Endothelial cell of umbilical vein (primary cell): ENCODE data around the gene NBPF4. TPM values are rescaled to one million over a fixed set of nuclear protein-coding genes. Genes with fewer than 3 reads are reported as not detected.

Experiments
- BruUV-seq: library from RNA; stranded (reverse); fragments of 400-500 nt; replicated peaks from 2 replicates; lab custom pipeline; 2021; lab: Mats Ljungman, UMichigan
- CTCF ChIA-PET: fragments of 300-600, 350-600 bp; sonication (Branson Sonifier 250); formaldehyde crosslinking; loops from one replicate; lab custom pipeline; 2021; ENCODE audit warnings: antibody characterized with exemption, inconsistent platforms; lab: Charles Lee
- POLR2A ChIA-PET: fragments of 300-600, 350-600 bp; sonication (Branson Sonifier 250); formaldehyde crosslinking; loops from one replicate; lab custom pipeline; 2021; ENCODE audit warnings: antibody characterized with exemption, inconsistent platforms; lab: Charles Lee
- DNase-seq: peaks from one replicate; pipeline ENCODE4 v3.0.0-alpha.2; 2011; ENCODE audit warnings: low read depth, low spot score
- FAIRE-seq: peaks from 2 replicates; lab custom pipeline; 2011; peaks lifted over from hg19 to GRCh38; lab: Jason Lieb, UNC
- H2AFZ ChIP-seq: 2 replicates; pipeline ENCODE4 v1.6.0; 2012; ENCODE audit warnings: low read depth, low read length, control low read depth, inconsistent platforms
- H3K27ac ChIP-seq: 2 replicates; pipeline ENCODE4 v1.5.1; 2011; ENCODE audit warnings: low read depth, mild to moderate bottlenecking, control low read depth, low read length, moderate library complexity; ENCODE audit not compliant: insufficient read depth
- H3K27me3 ChIP-seq, 2 experiments: 2 replicates each; pipeline versions ENCODE4 v1.6.0 to v1.6.1; 2011; ENCODE audit warnings: low read length in 2 of 2, mixed read lengths in 1 of 2; ENCODE audit not compliant: control insufficient read depth in 2 of 2, insufficient read depth in 2 of 2
- H3K36me3 ChIP-seq, 2 experiments: 2 replicates in 1 of 2; 3 replicates in 1 of 2; pipeline ENCODE4 v1.5.1; 2011; ENCODE audit warnings: low read length in 2 of 2, mild to moderate bottlenecking in 1 of 2, moderate library complexity in 1 of 2; ENCODE audit not compliant: control insufficient read depth in 2 of 2, insufficient read depth in 2 of 2; ENCODE audit errors: extremely low read depth in 1 of 2
- H3K4me1 ChIP-seq: 3 replicates; pipeline ENCODE4 v1.5.1; 2011; ENCODE audit warnings: mild to moderate bottlenecking, low read length; ENCODE audit not compliant: control insufficient read depth, insufficient read depth; ENCODE audit errors: extremely low read depth
- H3K4me2 ChIP-seq: 2 replicates; pipeline ENCODE4 v1.6.1; 2011; ENCODE audit warnings: low read length, control low read depth, mixed read lengths; ENCODE audit not compliant: insufficient read depth
- H3K4me3 ChIP-seq, 3 experiments: fragments of 200-600 bp in 1 of 3; sonication (generic), shearing (Covaris generic) in 1 of 3; replicated peaks in 1 of 3; 2 replicates each; pipeline ENCODE4 v1.5.1; 2011 to 2016; ENCODE audit warnings: control low read depth in 3 of 3, low read length in 3 of 3, mild to moderate bottlenecking in 2 of 3, inconsistent platforms in 1 of 3, low read depth in 1 of 3, moderate library complexity in 1 of 3; ENCODE audit not compliant: insufficient read depth in 1 of 3
- H3K79me2 ChIP-seq: 2 replicates; pipeline ENCODE4 v1.6.0; 2012; ENCODE audit warnings: low read length, inconsistent platforms; ENCODE audit not compliant: control insufficient read depth, insufficient read depth
- H3K9ac ChIP-seq: replicated peaks from 2 replicates; pipeline ENCODE3; 2011; ENCODE audit warnings: low read length, control low read depth; ENCODE audit not compliant: insufficient read depth; ENCODE audit errors: extremely low read depth
- H3K9me1 ChIP-seq: replicated peaks from 3 replicates; pipeline ENCODE4 v1.6.0; 2011; ENCODE audit warnings: mild to moderate bottlenecking, low read length; ENCODE audit not compliant: control insufficient read depth, insufficient read depth; ENCODE audit errors: extremely low read depth
- H3K9me3 ChIP-seq: replicated peaks from 2 replicates; pipeline ENCODE4 v1.5.1; 2012; ENCODE audit warnings: low read length, inconsistent platforms; ENCODE audit not compliant: control insufficient read depth, insufficient read depth
- H4K20me1 ChIP-seq: replicated peaks from 2 replicates; pipeline ENCODE3; 2011; ENCODE audit warnings: mild to moderate bottlenecking, low read length; ENCODE audit not compliant: control insufficient read depth, insufficient read depth; ENCODE audit errors: extremely low read depth
- CTCF ChIP-seq, 2 donors: IDR thresholded peaks; 1 replicate in 1 of 2; 2 replicates in 1 of 2; pipeline ENCODE4 v1.5.1; 2011; ENCODE audit warnings: low read length in 2 of 2, mild to moderate bottlenecking in 2 of 2, moderate library complexity in 2 of 2, control low read depth in 1 of 2, inconsistent platforms in 1 of 2, low read depth in 1 of 2; ENCODE audit not compliant: insufficient read depth in 1 of 2; ENCODE audit errors: extremely low read depth in 1 of 2
- EZH2 ChIP-seq: IDR thresholded peaks from 2 replicates; pipeline ENCODE4 v1.6.1; 2012; ENCODE audit warnings: borderline replicate concordance, low read depth, mild to moderate bottlenecking, moderate library complexity, low read length, inconsistent platforms; ENCODE audit not compliant: severe bottlenecking
- FOS ChIP-seq: IDR thresholded peaks from 2 replicates; pipeline ENCODE4 v1.6.1; 2011; ENCODE audit warnings: mild to moderate bottlenecking, low read length, moderate library complexity, borderline replicate concordance; ENCODE audit not compliant: insufficient read depth
- GATA2 ChIP-seq: IDR thresholded peaks from 2 replicates; pipeline ENCODE4 v1.7.0; 2011; ENCODE audit warnings: low read depth, mild to moderate bottlenecking, moderate library complexity, mixed read lengths, low read length; ENCODE audit not compliant: insufficient read length, insufficient read depth
- JUN ChIP-seq: IDR thresholded peaks from 2 replicates; pipeline ENCODE4 v1.6.1; 2011; ENCODE audit warnings: borderline replicate concordance, low read depth; ENCODE audit not compliant: insufficient read length, insufficient read depth
- MYC ChIP-seq: IDR thresholded peaks from one replicate; pipeline ENCODE4 v1.6.1; 2011; ENCODE audit warnings: mild to moderate bottlenecking, low read depth, low read length
- POLR2A ChIP-seq: IDR thresholded peaks from 2 replicates; pipeline ENCODE4 v1.6.1; 2012; ENCODE audit warnings: low read depth, mild to moderate bottlenecking, control low read depth, low read length
- POLR2AphosphoS5 ChIP-seq: IDR thresholded peaks from 2 replicates; pipeline ENCODE4 v1.6.1; 2012; ENCODE audit warnings: low read depth, mild to moderate bottlenecking, control low read depth, low read length, moderate library complexity; ENCODE audit not compliant: insufficient read depth
- dilution Hi-C: fragments of 300-500 bp; cut with MboI; formaldehyde crosslinking; loops from one replicate; pipeline ENCODE4 v1.15.0; 2019; ENCODE audit warnings: low sequenced_read_pairs; ENCODE audit not compliant: extremely low pct_ligation_motif_present
- intact Hi-C: fragments of 100-400 bp; cut with micrococcal nuclease; formaldehyde crosslinking; loops from one replicate; pipeline ENCODE4 v1.10.0; 2022
- polyA plus RNA-seq, 4 experiments: library from polyadenylated mRNA; depleted of rRNA in 3 of 4; stranded (reverse) in 3 of 4; unstranded in 1 of 4; fragments of >200 nt; gene quantifications; 2 replicates each; pipeline versions ENCODE4 v1.2.1 to v1.2.3, GENCODE V29; 2011 to 2012; ENCODE audit warnings: missing spikeins in 1 of 4
- total RNA-seq: library from RNA; stranded (reverse); gene quantifications from 2 replicates; pipeline ENCODE4 v1.2.3, GENCODE V29; 2021
- TF ChIP-seq, protein P1 (sequence below): IDR thresholded peaks from 2 replicates; pipeline ENCODE4 v1.6.1; 2011; ENCODE audit not compliant: insufficient read depth, insufficient read length

The NBPF4 gene
- total and polyA plus RNA-seq, 2 donors (not counting 3 experiments of a cell fraction or from before 2014, with no cell fraction given), result not detected

- DNase-seq (no peak), FAIRE-seq (no peak)
- Histone ChIP-seq H3K9me3 (no peaks in the 10 kb centered on the region), H3K4me1 (no peaks in the 10 kb centered on the region), H3K4me2 (no peak overlapping the region), H4K20me1 (peaks cover 6% of the 10 kb centered on the region), H3K79me2 (peaks cover 76% of the 10 kb centered on the region), H2AFZ (no peak overlapping the region), H3K4me3 (no peak overlapping the region), H3K9ac (no peak overlapping the region), H3K27ac (no peak overlapping the region), H3K36me3 (peaks cover 11 to 17% of the 10 kb centered on the region in 2 experiments), H3K9me1 (no peaks in the 10 kb centered on the region), H3K27me3 (no peaks in the 10 kb centered on the region)
- BruUV-seq, result no TSS peak
- ChIA-PET POLR2A (no interaction called here), CTCF (interaction anchor here (0.7 to 1.2 kb wide), 2 partner anchors 18 to 401 kb away, joined by 4 read pairs; partner anchors contain the start of gene SLC25A24)
- intact Hi-C loops (no loop called here), dilution Hi-C loops (no loop called here)
- no peak for TF ChIP-seq MYC
Measured at GRCh38 chr1:108182959-108183700, 60.7 kb downstream of the NBPF4 start.

GRCh38 chr1:108179018-108179417 is 64.9 kb downstream of the NBPF4 start:
- FAIRE-seq (no peak), DNase-seq (no peak)
- H3K4me3 ChIP-seq, result no peak overlapping the region
- H3K27me3 ChIP-seq, result no peaks in the 10 kb centered on the region
- no peaks in the 10 kb centered on the region for H3K9me1 ChIP-seq
- H3K4me1 ChIP-seq, result no peaks in the 10 kb centered on the region
- H3K9me3 ChIP-seq, result no peaks in the 10 kb centered on the region
- no peak overlapping the region for H3K9ac ChIP-seq
- H3K27ac ChIP-seq, result no peak overlapping the region
- CTCF ChIA-PET, result no interaction called here
- POLR2A ChIA-PET, result no interaction called here
- BruUV-seq, result no TSS peak
- peaks cover 9 to 25% of the 10 kb centered on the region in 2 experiments for H3K36me3 ChIP-seq
- H2AFZ ChIP-seq, result no peak overlapping the region
- H3K4me2 ChIP-seq, result no peak overlapping the region
- peaks cover 16% of the 10 kb centered on the region for H4K20me1 ChIP-seq
- no peak for TF ChIP-seq MYC
- TF ChIP-seq FOS, result no peak
- no peak for TF ChIP-seq POLR2A
- no peak for TF ChIP-seq EZH2
- TF ChIP-seq POLR2AphosphoS5, result no peak
- no peak for TF ChIP-seq JUN
- TF ChIP-seq GATA2, result no peak
- no peak for TF ChIP-seq CTCF (IDR thresholded peaks at IDR 0.05; ENCODE audit: extremely low read depth in 1 of 2, insufficient read depth in 1 of 2, low read depth in 1 of 2, low read length in 2 of 2)
- TF ChIP-seq, protein P1, sequence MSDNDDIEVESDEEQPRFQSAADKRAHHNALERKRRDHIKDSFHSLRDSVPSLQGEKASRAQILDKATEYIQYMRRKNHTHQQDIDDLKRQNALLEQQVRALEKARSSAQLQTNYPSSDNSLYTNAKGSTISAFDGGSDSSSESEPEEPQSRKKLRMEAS, result no peak
- intact Hi-C loops (no loop called here), dilution Hi-C loops (no loop called here)
- H3K79me2 ChIP-seq, result peaks cover 80% of the 10 kb centered on the region
